ENCODE results near the gene ACER3. TPM values are rescaled to one million over a fixed set of nuclear protein-coding genes. Genes with fewer than 3 reads are reported as not detected.

ACER3 gene
- total RNA-seq, 2 donors from 2014 or later: 18.5 to 23.2 TPM

DNA sequence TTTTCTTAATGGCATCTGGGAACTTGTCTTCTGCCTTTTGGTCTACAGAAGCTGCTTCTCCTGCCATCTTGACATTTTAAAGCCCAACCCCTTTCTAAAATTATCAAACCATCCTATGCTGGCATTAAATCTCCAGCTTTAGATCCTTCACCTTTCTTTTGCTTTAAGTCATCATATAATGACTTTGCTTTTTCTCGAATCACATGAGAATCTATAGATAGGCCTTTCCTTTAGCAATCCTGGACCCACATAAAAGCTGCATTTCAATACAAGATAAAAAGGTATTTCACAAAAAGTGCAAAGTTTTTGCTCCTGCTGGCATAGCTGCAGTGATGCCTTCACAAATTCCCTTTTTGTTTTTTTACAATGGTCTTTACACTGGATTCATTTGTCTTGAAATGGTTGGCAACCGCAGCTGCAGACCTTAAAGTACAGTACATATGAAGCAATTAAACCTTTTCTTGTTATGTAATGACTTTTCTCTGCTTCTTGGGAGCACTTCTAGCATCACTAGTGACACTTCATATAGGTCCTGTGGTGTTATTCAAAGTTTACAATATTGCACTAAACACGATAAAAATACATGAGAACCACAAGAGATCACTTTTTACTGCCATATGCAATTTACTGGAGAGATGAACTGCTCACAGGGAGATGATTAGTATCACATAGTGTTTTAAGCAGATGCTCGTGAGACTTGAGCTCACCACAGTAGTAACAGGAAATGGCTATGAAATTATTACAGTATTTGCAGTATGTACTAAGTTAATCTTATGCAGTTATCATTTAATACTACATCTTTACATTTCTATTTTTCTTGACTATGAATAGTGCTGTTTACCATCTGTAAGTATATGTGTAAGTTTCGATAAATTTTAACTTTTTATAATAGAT lies 41.6 kb downstream of the ACER3 start:
- Histone ChIP-seq H3K4me1 (ENCODE audit: control insufficient read depth, insufficient read depth, low read length) (no peaks in the 10 kb centered on the region), H3K27ac (ENCODE audit: low read depth, low read length) (no peak overlapping the region), H3K9me3 (ENCODE audit: control insufficient read depth, low read length) (peaks cover 21% of the 10 kb centered on the region), H3K4me3 (ENCODE audit: low read length) (no peak overlapping the region), H3K9ac (ENCODE audit: extremely low read depth, low read length, poor library complexity, severe bottlenecking) (no peak overlapping the region), H3K36me3 (ENCODE audit: control insufficient read depth, insufficient read depth, low read length) (no peaks in the 10 kb centered on the region), H3K27me3 (ENCODE audit: control insufficient read depth, insufficient read depth, low read length, poor library complexity, severe bottlenecking) (no peaks in the 10 kb centered on the region)
- no peak for DNase-seq
- H3K4me1 Mint-ChIP-seq: peaks cover 2% of the 10 kb centered on the region
- peaks cover 27% of the 10 kb centered on the region for H3K36me3 Mint-ChIP-seq (ENCODE audit: low read depth)
- H3K27me3 Mint-ChIP-seq (ENCODE audit: insufficient read depth): no peaks in the 10 kb centered on the region
- peaks cover 20% of the 10 kb centered on the region for H3K9me3 Mint-ChIP-seq
- H3K27ac Mint-ChIP-seq: no peak overlapping the region
- TF ChIP-seq, protein P1, sequence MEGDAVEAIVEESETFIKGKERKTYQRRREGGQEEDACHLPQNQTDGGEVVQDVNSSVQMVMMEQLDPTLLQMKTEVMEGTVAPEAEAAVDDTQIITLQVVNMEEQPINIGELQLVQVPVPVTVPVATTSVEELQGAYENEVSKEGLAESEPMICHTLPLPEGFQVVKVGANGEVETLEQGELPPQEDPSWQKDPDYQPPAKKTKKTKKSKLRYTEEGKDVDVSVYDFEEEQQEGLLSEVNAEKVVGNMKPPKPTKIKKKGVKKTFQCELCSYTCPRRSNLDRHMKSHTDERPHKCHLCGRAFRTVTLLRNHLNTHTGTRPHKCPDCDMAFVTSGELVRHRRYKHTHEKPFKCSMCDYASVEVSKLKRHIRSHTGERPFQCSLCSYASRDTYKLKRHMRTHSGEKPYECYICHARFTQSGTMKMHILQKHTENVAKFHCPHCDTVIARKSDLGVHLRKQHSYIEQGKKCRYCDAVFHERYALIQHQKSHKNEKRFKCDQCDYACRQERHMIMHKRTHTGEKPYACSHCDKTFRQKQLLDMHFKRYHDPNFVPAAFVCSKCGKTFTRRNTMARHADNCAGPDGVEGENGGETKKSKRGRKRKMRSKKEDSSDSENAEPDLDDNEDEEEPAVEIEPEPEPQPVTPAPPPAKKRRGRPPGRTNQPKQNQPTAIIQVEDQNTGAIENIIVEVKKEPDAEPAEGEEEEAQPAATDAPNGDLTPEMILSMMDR (conservative IDR thresholded peaks at IDR 0.05): no peak
- 89 to 99% methylated on average over 1 to 4 of the region's 5 CpGs for WGBS, 2 experiments (ENCODE audit: insufficient coverage in 1 of 2, insufficient read length in 1 of 2)
- H3K4me3 Mint-ChIP-seq: no peak overlapping the region

DNA sequence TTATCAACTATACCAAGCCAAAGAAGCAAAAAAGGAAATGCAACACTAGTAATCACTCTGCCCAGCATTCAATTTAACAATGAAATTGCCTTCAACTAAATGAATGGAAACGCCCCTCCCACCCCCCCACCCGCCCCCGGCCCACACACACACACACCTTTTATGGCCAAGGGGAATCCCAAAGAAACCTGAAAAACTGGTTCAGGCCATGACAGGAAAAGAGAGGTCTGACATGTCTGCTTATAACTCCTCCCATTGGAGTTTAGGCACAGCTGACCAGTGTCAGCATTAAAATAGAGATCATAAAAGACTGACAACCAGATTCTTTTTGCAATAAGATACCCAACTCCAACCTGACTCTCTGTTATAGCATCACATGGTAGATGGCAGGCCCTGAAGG lies 42.6 kb downstream of the ACER3 start:
- H3K4me3 Mint-ChIP-seq: no peak overlapping the region
- no CpG with 5 or more reads among the region's 3 CpGs for whole genome bisulfite sequencing, 2 experiments (ENCODE audit: insufficient coverage in 1 of 2, insufficient read length in 1 of 2)
- H3K27ac Mint-ChIP-seq: no peak overlapping the region

DNA sequence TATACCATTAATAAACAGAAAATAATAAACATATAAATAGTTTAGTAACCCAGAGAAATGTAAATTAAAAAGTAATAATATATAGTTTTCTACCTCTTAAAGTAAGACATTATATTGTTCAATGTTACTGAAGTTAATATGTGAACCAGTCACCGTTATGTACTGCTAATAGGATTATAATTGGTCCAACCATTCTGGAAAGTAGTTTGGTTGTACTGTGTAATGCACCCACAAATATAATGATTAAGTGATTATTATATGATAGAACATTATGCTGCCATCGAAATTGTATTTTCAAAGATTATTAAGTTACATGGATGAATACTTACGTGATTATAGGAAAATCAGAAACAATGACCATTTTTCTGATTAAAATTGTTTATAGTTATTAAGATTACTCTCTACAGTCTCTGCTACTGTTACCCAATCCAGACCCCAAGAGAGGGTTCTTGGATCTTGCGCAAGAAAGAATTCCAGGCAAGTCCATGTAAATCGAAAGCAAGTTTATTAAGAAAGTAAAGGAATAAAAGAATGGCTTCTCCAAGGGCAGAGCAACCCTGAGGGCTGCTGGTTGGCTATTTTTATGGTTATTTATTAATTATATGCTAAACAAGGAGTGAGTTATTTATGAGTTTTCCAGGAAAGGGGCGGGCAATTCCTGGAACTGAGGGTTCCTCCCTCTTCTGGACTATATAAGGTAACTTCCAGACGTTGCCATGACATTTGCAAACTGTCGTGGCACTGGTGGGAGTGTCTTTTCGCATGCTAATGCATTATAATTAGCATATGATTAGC lies 50.1 kb downstream of the ACER3 start:
- H3K27me3 Mint-ChIP-seq (ENCODE audit: insufficient read depth): no peaks in the 10 kb centered on the region

More for the DNA sequence above, 42.6 kb downstream of the ACER3 start:
- Mint-ChIP-seq H3K27me3 (ENCODE audit: insufficient read depth) (no peaks in the 10 kb centered on the region), H3K36me3 (ENCODE audit: low read depth) (peaks cover 26% of the 10 kb centered on the region), H3K4me1 (peaks cover 2% of the 10 kb centered on the region), H3K9me3 (peaks cover 19% of the 10 kb centered on the region)
- Histone ChIP-seq H3K9ac (ENCODE audit: extremely low read depth, low read length, poor library complexity, severe bottlenecking) (no peak overlapping the region), H3K27me3 (ENCODE audit: control insufficient read depth, insufficient read depth, low read length, poor library complexity, severe bottlenecking) (no peaks in the 10 kb centered on the region), H3K4me1 (ENCODE audit: control insufficient read depth, insufficient read depth, low read length) (no peaks in the 10 kb centered on the region), H3K9me3 (ENCODE audit: control insufficient read depth, low read length) (peaks cover 23% of the 10 kb centered on the region), H3K36me3 (ENCODE audit: control insufficient read depth, insufficient read depth, low read length) (no peaks in the 10 kb centered on the region), H3K27ac (ENCODE audit: low read depth, low read length) (no peak overlapping the region), H3K4me3 (ENCODE audit: low read length) (no peak overlapping the region)
- TF ChIP-seq, protein P1 (conservative IDR thresholded peaks at IDR 0.05): no peak
- DNase-seq: peak; percentile 61

More for the DNA sequence above, 50.1 kb downstream of the ACER3 start:
- WGBS, 2 experiments (ENCODE audit: insufficient coverage in 1 of 2, insufficient read length in 1 of 2): 86 to 88% methylated on average over 1 to 8 of the region's 9 CpGs
- H3K9me3 Mint-ChIP-seq: peaks cover 31% of the 10 kb centered on the region
- no peaks in the 10 kb centered on the region for H3K36me3 ChIP-seq (ENCODE audit: control insufficient read depth, insufficient read depth, low read length)
- TF ChIP-seq, protein P1 (conservative IDR thresholded peaks at IDR 0.05): no peak
- H3K4me1 ChIP-seq (ENCODE audit: control insufficient read depth, insufficient read depth, low read length): no peaks in the 10 kb centered on the region
- peaks cover 26% of the 10 kb centered on the region for H3K36me3 Mint-ChIP-seq (ENCODE audit: low read depth)
- no peaks in the 10 kb centered on the region for H3K27me3 ChIP-seq (ENCODE audit: control insufficient read depth, insufficient read depth, low read length, poor library complexity, severe bottlenecking)
- H3K4me1 Mint-ChIP-seq: peaks cover 2% of the 10 kb centered on the region
- H3K27ac ChIP-seq (ENCODE audit: low read depth, low read length): no peak overlapping the region
- H3K4me3 Mint-ChIP-seq: no peak overlapping the region
- H3K27ac Mint-ChIP-seq: no peak overlapping the region
- peaks cover 20% of the 10 kb centered on the region for H3K9me3 ChIP-seq (ENCODE audit: control insufficient read depth, low read length)
- H3K9ac ChIP-seq (ENCODE audit: extremely low read depth, low read length, poor library complexity, severe bottlenecking): no peak overlapping the region
- DNase-seq: peak; percentile 60
- H3K4me3 ChIP-seq (ENCODE audit: low read length): no peak overlapping the region

Data from endodermal cell (in vitro differentiated cells).